Measurements from ENCODE around the gene COL4A1.

Gene COL4A1

DNA sequence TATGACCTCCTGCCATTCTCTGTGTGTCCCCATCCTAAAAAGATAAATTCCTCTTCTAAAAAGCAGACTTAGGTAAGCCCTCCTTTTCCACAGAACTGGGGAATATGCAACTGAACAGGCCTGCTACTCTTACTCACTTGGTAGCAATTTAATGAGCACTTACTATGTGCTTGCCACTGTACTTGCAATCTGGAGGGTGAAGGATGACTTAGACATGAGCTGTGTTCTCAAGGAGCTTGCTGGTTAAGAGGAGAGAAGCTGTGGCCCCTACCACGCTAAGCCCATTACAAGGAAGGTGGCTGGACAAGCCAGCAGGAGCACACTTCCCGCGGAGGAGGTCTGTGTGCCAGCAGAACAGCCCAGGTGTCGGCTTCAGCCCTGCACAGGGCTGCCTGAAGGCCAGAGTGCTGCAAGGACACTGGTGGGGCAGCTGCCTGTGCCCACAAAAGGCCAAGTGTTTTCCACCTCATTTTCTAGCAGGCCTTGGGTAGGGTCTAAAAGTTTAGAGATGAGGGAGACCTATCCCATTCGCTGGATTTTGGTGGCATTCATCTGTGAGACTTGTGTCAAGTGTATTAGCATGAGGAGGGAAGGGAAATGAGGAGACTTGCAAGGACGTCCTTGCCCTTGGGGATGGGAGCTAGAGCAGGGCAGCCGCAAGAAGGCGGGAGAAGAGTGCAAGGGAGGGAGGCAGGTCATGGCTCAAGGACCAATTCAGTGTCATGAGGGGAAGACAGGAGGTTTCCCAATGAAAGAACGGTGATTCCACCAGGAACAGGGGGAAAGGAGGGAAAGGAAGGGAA, 52.0 kb downstream of the COL4A1 start:
- FAIRE-seq: no peak

DNA sequence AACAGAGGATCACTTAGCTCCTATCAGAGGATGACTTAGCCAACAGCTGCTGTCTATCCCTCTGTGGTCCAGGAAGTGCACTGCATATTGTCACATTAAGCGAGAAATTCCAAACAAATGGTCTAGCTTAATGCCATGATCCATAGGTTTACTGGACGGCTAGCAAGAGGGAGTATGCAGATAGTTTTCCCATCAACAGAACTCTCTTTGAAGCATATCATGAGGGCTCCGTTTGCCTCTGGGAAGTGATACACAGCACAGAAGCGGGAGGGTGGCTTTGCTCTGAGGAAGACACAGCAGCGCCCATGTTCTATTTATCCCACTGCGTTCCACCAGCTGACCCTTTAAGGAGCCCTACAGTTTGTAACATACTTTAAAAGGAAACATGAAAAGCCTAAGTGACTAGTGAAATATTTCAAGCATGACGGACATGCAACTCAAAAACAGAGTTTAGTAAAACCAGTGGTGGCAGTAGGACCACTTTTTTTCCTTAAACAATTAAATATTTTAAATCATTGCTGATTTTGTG, 52.7 kb downstream of the COL4A1 start:
- FAIRE-seq: no peak

DNA sequence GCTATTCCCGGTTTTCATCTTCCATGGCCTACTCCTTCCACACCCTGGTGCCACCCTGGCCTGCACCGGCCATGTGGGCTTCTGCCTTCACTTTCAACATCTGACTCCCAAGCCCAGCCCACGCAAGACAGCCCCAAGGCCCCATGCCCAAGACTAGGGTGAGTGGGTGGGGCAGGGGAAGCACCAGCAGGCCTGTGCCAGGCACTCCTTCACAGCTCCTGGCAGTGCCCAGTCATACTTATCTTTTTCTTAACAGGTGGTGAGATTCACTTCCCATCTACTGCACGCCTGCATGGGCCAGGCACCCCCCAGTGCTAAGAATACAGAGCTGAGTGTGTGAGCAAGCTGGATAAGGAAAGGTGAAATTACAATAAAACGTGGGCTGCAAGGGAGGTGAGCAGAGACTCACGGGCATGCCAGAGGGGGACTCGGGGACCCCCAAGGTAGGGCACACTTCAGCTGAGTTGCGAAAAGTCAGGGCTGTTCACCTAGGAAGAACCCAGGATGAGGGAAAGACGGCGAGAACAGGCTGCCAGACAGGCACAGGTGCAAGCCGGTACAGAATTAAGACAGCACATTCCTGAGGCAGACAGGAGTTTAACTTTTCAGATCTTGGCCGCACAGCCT, 55.7 kb downstream of the COL4A1 start:
- no peak for FAIRE-seq

DNA sequence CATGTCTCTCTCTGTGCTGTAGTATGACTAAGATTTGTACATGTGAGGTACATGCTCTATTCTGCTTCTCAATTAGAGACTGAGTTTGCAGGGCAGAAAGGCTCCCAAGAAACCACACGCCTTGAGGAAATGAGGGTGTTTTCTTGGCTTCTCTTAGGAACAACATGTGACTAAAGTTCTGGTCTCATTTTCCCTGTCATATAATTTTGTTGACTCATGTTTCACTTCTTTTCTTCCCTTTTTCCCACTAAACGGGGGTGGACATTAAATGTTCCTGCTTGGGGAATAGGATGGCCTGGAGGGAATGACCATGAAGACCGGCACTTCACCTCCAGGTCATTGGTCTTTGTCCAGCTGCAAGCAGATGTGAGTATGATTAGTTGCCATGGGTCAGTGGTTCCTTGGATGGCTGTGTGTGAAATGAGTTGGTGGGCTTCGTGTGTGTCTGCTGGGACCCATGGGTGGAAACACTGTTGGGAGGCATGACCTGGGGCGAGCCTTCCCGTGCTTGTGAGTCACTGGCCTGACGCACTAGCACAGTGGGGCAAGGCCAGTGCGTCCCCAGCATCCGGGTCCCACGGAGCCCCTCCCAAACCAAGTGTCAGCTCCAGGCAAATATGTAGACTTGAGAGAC, 56.6 kb downstream of the COL4A1 start:
- FAIRE-seq: no peak

DNA sequence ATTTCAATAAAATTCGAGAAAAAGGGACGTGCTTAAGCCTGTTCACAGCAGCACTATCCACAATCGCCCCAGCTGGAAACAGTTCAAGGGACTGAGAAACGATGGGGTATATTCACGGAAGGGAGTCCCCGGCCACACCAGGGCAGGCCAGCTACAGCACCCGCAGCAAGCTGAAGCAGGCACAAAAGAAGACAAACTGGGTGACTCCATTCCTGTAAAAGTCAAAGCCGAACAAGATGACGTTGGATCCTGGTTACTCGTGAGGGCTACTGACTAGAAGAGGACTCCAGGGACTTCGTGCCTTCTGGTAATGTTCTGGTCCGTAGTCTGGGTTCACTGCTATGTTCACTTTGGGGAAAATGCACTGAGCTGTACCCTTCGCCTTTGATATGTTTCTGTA, 57.6 kb downstream of the COL4A1 start:
- FAIRE-seq: no peak

DNA sequence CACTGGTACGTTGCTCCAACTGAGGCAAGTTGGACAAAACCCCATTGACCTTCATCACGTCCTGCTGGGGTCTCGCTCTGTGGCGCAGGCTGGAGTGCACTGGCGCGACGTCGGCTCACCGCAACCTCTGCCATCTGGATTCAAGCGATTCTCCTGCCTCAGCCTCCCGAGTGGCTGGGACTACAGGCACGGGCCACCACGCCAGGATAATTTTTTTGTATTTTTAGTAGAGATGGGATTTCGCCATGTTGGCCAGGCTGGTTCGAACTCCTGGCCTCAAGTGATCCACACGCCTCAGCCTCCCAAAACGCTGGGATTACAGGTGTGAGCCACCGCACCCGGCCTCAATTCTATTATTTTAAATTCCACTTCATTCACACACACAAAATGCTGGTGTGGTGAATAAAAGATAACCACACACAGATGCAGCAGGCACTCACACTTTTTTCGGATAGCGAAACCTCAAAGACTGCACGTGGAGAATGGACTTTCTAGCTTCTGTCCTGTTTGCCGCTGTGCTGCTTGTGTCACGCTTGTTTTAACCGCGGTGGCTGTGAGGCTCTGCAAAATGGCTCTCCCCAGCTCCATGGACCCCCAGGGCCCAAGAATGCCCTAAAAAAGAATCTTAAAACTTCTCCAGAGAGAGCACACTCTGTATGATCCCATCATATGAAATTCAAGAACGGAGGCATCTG, 58.4 kb downstream of the COL4A1 start:
- no peak for FAIRE-seq

DNA sequence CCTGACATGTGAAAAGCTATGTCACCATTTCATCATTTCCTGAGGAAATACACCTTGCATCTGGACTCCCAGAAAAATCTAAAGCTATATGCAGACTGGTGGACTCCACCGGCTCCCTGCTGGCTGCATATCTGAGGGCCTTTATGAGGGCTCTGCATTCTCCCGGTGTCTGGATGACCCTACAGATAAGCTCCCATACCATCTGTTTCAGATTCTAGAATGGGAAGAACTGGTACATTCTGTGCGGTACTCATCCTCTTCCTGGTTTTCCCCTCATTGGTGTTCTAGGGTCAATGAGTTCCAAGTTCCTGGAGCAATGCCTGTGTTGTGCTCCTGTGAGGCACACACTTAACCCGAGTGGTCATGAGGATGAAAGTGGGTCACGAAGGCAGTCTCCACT, 60.4 kb downstream of the COL4A1 start:
- FAIRE-seq: no peak

DNA sequence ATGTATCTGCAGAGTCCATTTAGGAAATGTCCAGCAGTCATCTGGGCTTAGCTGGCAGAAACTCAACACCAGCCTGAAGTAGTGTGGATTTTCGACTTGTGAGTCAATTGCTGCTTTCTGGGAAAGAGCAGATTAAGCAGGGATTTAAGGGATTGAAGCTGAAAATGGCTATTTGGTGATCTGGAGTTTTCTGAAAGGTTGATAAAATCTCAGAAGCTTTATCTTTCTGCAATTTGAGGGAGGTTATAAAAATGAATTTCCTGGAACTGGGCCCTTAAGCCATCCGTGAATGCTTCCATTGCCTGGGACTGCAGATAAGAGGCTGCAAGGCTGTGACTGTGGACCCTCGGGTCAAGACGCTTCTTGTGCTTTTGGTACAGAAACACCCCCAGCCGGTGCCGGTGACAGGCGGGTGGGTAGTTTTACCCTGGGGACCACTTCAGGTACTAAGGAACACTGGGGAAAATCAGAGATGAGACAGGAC, 61.5 kb downstream of the COL4A1 start:
- no peak for FAIRE-seq

DNA sequence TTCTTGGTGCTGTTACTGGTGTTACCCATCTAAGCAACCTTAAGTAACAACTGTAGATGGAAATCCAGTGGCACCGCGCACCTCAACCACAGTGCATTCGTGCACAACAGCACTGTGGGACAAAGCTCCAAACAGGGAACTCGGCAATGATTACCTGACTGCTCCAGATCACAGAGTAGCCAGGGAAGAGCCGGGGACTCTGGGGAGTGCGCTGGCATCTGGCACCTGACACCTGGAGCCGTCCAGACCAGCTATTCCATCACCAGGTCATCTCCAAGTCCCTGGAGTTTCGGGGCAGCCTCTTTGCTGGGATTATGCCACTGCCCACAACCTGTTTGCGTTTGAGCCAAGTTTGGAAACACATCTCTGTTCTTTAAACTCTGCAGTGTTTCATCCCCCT, 62.0 kb downstream of the COL4A1 start:
- FAIRE-seq: no peak

DNA sequence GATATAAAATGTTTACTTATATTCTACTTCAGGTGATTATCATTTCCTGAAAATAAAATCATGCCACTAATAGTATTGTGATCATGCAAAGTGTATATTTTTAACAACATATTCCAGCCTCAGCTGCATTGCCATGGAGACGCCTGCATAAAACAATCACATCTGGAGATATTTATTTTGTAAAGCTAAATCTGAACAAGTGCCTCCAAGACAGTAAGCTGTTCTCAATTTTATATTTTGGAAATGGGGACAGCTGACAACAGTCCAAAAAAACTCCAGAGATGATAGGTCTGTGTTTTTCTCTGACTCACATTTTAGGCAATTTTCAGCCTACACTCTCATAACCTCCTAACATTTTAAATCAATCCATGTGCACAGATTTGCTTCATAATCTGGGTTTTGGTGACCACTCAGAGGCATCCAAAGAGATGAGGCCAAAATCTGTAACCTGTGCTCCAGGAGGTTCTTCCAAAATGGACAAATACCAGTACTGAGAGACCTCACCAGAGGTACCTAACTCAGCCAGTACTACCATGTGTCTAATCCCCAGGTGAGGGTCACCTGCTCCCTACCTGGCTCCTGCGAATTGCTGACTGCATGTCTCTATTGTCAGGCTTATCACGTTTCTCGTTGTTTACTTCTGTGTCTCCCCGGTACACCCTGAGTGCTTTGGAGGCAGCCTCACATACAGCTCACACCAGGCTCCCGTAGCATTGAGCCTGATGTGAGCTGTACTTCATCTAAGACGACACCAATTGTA, 62.7 kb downstream of the COL4A1 start:
- FAIRE-seq: no peak

DNA sequence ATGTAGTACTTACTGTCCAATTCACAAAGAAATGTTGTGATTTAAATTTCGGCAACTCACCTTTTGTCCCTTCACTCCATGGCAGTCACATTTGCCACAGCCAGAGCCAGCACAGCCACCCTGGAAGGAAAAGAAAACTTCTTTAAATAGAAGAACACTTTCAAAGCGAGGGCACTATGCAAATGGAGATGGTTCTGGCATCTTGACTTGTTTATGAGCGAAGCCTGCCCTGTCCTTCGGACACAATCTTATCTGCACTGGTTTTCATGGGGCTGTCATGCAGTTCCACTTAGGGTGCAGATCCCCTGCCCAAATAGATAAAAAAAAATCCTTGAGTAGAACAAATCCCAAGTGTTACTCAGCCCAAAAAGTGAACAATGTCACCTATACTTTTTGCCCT, 64.3 kb downstream of the COL4A1 start:
- FAIRE-seq: no peak

DNA sequence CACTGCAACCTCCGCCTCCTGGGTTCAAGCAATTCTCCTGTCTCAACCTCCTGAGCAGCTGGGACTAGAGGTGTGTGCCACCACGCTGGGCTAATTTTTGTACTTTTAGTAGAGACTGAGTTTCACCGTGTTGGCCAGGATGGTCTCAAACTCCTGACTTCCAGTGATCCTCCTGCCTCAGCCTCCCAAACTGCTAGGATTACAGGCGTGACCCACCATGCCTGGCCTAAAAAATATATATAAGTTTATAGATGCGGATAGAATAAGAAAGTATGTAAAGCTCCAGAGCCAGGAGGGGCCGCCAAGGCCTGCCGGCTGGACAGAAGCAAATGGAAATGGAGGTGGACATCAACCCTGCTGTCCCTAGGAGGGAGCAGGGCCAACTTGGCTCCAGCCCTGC, 66.0 kb downstream of the COL4A1 start:
- no peak for FAIRE-seq

DNA sequence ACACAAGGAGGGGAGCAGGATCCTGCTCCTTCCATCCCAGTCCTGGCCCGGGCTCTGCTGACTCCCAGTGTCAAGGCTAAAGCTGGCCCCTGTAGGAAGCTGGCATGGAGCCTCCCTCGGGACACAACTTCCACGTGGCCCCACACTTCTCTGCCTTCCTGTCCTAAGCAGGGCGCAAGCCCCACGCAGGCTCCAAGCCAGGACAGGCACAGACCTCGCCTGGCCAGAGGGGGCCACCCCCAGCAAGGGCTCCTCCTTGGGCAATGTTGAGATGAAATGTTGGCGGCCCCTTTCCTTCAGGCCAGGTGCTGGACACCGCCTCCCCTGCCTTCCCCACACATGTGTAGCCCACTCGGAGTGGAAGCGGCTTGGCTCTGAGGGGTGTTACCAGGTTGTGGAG, 66.6 kb downstream of the COL4A1 start:
- no peak for FAIRE-seq

DNA sequence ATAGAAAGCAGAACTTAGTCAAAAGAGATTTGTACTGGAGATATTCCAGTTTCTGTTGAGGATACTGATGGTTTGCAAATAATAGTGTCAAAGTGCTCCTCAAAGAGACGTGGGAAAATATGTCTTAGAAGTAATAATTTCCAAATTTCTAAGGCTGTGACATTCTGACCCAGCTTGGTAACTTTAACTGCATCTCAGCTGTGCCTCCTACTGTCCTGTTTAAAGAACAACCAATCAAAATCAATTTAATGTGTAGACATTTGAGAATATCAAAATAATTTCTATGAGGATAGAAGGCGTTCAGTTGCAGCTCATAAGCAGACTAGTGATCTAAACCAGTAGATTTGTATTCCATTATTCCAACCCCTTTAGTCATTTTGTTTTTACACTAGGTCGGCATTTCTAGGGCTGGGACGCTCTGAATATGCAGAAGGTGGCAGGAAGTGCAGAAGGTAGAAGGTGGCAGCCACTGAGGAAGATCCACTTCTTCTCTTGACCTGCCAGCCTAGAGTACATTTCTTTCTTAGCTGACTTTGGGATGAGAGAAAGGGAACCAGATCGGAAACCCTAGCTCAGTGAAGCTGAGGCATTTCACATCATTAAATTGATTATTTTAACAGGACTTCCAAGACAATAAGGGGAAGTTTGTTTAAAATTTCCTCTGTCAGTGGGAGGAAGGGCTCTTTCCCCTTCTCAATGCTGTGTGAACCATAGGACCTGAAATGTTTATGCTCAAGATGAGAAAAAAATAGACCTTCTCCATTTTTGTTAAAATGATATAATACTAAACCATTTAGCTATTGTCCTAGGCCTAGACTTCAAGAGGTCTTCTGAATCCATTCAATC, 67.5 kb downstream of the COL4A1 start:
- no peak for FAIRE-seq

DNA sequence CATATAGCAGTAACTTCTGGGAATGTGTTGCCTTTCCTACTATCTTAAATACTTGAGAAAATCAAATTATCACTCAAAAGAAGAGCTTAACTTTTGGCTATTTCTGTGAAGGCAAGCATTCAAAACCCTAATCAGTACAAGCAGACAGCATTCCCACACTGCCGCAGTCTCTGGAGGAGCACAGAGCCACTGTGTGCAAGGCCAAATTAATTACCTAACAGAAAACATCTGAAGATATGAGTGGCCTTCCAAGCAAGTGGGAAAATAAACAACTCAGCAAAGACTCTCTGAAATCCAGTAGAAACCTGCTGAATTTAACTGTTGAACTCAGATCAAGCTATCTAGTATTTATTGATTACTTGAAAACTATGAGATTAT, 68.2 kb downstream of the COL4A1 start:
- no peak for FAIRE-seq

DNA sequence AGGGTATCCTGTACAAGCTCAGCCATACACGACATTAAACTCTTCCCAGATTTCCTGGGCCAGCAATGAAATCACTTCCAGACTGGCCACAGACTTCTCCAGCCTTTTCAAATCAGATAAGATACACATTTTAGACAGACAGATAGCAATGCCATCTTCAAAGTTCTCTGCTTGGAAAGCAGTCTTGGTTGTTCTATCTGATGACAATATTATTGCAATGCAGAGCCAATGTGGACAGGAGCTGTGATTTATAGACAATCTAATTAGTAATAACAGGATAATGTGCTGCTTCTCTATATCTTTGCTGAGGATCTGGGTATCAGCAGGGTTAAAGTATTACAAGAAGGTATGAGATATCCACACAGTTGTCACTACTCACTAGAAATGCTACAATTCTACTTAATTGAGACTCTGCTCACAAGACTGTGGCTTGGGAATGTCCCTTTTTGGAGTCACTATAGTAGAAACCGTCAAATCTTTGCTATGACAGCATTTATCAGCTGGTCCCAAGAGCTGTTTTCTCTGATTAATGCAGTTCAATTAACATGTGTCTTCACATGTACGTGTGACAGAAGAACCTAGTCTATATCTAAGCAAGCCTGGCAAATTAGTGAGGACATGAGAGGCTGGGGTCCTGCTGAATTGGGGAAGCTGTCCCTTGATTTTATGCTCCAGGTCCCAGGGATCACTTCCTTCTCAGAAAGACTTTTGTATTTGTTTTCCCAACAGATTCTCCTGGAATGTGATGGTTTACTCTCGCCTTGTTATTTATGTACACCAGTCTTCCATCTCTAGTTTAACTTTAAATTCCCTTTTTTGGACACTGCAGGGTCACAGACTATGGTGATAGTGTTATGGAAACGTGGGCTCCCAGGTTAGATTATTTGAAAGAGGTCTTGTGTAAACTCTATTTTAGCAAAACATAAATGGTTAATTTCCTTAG, 68.8 kb downstream of the COL4A1 start:
- no peak for FAIRE-seq

DNA sequence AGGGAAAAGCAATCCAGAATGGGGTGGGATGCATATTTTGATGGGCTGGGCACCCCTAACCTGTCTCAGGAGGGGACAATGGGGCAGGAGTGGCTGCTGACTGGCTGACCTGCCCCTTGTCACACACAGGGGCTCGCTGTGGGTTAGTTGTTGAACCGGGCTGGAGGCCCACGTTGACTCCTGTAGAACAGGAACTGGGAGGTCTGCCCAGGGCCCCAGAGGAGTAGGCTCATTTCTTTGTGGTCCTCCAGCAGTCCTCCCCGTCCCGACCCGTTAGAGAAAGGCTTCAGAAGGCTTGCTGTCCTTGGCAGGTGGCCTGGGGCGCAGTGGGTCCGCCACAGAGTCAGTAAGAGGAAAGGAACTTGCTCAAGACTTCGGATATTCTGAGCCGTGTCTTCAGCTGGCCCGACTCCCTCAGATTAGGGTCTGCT, 70.1 kb downstream of the COL4A1 start:
- FAIRE-seq: no peak

DNA sequence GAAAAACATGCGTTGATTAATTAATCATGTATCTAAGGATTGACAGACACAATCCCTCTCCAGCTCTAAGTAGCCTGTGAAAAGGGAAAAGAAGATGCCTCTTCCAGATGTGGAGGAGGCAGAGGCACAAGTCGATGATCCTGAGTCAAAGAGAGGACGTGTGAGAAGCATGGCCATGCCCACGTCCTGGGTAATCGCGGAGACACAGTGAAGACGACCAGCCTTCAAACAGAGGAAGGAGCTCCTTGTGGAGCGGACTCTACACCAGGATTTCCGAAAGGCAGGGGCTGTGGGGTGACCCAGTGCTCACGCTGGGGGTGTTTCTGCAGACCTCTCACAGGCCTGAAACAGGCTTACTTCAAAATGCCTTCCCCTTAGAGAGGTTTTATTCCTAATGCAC, 70.5 kb downstream of the COL4A1 start:
- no peak for FAIRE-seq

DNA sequence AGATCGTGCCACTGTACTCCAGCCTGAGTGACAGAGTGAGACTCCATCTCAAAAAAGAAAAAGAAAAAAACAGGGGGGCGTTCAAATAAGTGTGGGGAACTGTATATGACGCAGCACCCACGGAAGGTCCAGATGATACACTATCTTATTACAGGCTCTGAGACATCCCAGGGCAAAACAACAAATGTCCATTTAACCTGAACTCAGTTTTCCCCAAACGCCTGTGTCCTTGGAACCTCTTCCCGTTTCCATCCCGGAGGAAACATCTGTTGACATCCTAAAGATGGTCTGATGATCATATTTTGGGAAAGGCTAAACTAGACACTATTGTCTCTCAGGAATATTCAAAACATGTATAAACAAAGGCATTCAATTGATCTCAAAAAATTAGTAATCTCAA, 72.4 kb downstream of the COL4A1 start:
- FAIRE-seq: no peak

DNA sequence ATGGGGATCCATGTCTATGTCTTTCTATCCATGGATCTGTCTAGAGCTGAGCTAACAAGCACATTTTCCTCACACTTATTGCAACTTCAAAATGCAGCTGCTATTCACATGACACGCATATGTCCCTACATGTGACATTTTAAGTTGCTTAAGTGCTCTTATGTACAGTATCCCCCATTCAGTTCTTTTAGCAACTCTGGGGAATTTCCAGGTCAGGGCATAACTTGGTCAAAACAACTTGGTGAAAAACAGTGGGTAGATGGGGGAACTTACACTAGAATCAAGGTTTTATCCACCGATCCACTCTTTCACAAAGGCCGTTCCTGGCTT, 73.0 kb downstream of the COL4A1 start:
- FAIRE-seq: no peak
